SK-N-SH treated with all-trans-retinoic acid at 6 μM for 48 hours (cell line): ENCODE results near the gene NPFFR2.

ENCODE experiments used
- ESRRG ChIP-seq: fragments of 250-450 bp; sonication (Bioruptor Pico); IDR thresholded peaks from 2 replicates; pipeline ENCODE4 v1.6.1; 2021; ENCODE audit warnings: mild to moderate bottlenecking
- PATZ1 ChIP-seq: fragments of 250-450 bp; sonication (Bioruptor Pico); IDR thresholded peaks from 2 replicates; pipeline ENCODE4 v1.8.0; 2020; ENCODE audit warnings: mild to moderate bottlenecking, moderate library complexity, borderline replicate concordance
- ZC3H10 ChIP-seq: fragments of 250-450 bp; sonication (Bioruptor Pico); IDR thresholded peaks from 2 replicates; pipeline ENCODE4 v1.5.1; 2021; ENCODE audit warnings: mild to moderate bottlenecking, moderate library complexity
- ZFP3 ChIP-seq: fragments of 250-450 bp; sonication (Bioruptor Pico); IDR thresholded peaks from 2 replicates; pipeline ENCODE4 v1.5.0; 2020; ENCODE audit warnings: mild to moderate bottlenecking, moderate library complexity
- ZNF8 ChIP-seq: fragments of 450-650 bp; formaldehyde crosslinking; IDR thresholded peaks from 2 replicates; pipeline ENCODE4 v1.5.0; 2020; ENCODE audit warnings: mild to moderate bottlenecking, moderate library complexity

GRCh38 chr4:72144241-72144640 is 112.4 kb downstream of the NPFFR2 start:
- TF ChIP-seq ZFP3 (CRISPR knock-in tag): no peak
- TF ChIP-seq PATZ1 (CRISPR knock-in tag): no peak
- no peak for TF ChIP-seq ESRRG (CRISPR knock-in tag)
- no peak for TF ChIP-seq ZC3H10 (CRISPR knock-in tag)
- no peak for TF ChIP-seq ZNF8 (CRISPR knock-in tag)
